Central memory CD4-positive, alpha-beta T cell (primary cell): Measurements from ENCODE around the gene CELF2.

ENCODE experiments used
- DNase-seq: peaks from one replicate; pipeline ENCODE4 v3.0.0; 2022

The CELF2 gene

DNA sequence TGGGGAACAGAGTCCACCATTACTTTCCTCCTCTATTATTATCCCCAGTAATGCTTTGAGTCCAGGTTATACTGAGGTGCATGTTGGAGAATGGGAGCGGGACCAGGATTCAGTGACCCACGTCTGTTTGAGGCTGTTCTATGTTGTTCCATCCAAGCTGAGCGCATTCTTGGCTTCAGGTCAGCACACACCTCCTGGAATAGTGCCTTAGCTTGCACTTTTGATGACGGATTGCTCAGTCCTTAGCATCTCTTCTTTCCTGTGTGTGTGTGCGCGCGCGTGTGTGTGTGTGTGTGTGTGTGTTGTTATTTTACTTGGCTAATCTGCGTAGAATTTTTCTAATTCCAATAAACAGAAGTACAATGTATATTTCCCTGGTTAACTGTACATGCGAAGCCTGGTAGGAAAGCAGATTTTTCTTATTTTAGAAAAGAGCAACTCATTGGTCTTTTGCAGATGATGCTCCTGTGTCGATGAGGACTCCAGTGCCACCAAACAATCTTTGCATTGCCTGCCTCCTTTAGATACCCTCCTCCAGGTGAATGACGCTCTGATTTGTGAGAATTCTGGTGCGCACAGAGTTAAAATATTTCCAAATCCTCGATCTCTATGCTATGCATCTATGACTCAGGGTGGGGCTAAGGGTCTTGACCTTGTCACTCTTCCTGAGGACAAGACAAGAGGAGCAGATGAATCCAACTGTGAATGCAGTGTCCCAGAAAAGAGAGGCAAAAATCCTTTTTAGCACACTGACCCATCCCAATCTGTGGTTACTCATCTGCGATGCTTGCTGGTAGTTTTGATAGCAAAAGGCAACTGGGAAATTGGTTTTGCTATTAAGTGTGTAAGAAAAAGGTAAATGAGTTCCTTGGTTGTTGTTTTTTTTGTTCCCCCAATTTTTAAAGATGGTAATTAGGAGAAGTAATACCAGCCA is 13.3 kb upstream of the CELF2 start:
- no peak for DNase-seq

DNA sequence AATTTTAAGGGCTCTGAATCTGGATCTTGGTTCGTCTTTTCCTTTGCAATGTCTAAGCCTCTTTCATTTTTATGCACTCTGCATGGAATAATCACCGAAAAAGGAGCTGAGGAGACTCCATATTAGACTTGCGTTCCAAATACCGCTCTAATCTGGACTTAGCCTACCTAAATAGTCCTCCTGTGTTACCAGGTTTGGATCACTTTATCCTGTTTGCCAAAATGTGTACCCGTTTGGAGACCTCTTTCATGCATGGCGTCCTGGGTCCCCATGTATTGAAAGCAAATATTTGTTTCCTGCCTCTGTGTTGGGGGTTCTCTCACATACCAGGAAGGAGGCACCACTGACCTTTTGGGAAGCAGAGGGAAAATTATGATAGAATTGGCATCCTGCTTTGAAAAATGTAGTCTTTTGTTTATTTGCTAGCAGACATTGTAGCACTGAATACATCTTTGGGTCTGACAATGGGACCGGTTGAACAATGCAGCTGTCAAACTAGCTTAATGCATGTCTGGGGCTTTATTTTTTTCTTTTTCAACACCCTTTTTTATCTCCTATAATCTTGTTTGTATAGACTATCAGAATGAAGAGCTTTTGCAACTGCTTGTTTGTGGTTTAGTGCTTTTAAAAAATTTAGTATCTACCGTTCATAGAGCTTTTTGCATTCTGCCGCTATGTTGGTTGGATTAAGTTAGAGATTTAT is 11.8 kb upstream of the CELF2 start:
- DNase-seq, result no peak

GRCh38 chr10:11006428-11006825 is 11.2 kb upstream of the CELF2 start:
- DNase-seq, result no peak

DNA sequence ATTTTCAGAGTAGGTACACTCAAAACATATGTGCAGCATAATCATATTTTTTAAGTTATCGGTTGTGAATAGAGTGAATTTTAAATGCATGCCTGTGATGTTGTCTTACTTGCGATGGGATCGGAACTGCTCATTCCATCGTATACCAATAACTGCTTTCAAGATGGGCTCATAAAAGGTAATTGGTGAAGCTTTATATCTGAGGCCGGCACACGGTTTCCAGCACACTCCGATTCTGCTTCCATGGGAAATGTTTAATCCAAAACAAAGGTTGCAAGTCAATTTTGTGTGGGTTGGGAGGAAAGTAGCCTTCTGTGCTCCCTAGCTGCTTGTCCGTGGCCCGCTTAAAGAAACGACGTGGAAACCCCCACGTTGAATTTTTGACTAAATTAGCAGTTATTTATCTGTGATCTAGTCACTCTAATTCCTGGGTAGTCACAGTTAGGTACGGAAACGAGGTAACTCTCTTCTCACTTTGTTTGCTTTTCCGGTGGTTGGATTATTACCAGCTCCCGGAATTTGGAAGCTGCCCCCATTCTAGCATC is 10.1 kb upstream of the CELF2 start:
- no peak for DNase-seq

- DNase-seq, result peak; percentile 29
Observed at GRCh38 chr10:11009471-11010308, 8.0 kb upstream of the CELF2 start.

GRCh38 chr10:11010582-11010981 is 7.1 kb upstream of the CELF2 start:
- no peak for DNase-seq

DNA sequence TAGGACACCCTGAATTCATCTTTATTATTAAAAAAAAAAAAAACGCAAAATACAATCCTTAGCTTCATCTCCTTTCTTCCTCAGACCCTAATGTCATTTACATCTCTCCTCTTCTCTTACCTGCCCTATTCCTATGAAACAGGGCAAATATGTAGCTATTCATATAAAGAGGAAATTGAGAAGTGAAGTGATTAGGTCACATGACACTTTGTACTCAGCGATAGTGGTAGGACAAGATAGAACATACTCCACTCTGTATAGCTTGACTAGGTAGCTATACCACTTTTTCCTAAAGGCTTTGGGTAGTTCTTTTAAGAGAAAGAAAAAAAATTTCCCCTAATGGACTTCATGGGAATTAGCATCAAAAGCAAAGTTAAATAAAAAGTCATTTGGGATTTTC is 6.2 kb upstream of the CELF2 start:
- no peak for DNase-seq

DNA sequence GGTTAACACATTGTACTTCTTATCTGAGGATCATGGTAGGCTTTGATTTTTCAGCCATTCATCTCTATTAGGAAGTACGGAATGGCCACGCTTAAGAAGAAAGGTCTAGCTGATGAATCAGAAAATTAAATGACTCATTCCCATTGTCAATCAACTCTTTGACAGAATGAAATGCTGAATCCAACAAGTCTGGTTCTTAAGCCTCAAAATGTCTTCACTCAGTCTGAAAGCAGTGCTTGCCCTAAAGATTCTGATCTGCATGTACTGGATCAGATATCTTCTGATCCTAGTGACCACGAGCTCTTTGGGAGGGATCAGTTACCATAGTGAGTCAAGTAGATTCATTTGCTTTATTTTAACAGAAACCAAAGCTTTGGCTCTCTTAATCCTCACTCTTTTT is 5.7 kb upstream of the CELF2 start:
- no peak for DNase-seq

DNA sequence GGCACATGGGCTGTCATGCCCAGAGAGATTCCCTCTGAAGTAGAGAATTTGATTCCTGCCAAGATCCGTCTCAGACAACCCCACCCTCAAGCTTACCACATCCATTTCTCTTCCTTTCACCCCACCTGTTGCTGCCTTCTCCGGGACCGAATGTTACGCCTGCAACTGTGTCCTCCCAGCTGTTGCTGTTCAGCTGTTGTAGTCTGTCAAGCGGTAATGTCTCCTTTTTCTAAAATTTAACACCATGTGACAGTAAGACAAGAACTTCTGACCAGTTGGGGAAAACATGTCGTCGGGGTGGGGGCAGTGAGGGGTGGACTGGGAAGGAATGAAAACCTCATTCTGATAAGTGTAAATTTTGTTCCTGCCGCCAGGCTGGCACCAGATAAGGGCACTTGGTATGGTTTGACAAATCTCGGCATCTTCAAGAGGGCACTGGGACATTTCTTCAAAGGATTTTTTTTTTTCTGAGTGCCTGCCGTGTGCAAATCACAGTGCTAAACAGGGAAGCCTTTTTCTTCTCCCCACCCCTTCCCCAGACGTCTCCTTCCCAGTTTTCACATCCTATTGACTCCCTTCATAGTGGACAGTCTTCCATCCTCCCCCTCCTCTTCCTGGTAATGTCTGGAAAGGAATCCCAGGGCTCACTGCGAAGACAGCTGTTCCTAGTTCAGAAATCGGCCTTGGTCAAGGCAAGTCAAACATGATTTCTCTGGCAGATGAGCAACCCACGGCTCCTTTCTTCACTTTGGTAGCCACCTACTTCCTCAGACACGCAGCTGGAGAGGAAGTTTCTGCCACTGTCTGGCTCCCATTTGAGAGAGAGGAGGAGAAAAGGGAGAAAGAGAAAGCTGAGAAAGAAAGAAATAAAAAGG is 5.0 kb upstream of the CELF2 start:
- no peak for DNase-seq

GRCh38 chr10:11013836-11014235 is 3.8 kb upstream of the CELF2 start:
- no peak for DNase-seq

GRCh38 chr10:11014671-11015445 is 2.8 kb upstream of the CELF2 start:
- DNase-seq, result no peak

DNA sequence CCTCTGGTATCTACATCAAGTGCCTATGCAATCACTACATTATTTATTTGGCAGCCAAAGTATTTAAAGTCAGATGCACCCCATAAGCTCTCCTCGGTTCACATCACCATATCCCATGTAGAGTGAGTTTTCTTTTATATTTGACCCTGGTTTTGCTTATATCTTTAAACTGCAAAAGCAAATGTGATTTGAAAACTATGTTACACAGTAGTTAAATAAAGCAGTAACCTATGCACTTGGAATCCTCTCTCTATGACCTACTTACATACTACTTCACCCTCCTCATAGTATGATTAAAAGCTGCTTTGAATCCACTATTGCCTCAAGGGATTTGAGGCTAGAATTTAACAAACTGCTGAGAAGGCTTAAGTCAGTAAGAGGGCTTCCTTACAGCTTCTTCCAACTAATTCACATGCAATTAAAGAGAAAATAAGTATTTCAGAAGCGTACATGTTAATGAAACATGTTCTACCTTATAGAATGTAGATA is 2.2 kb upstream of the CELF2 start:
- DNase-seq, result no peak

DNA sequence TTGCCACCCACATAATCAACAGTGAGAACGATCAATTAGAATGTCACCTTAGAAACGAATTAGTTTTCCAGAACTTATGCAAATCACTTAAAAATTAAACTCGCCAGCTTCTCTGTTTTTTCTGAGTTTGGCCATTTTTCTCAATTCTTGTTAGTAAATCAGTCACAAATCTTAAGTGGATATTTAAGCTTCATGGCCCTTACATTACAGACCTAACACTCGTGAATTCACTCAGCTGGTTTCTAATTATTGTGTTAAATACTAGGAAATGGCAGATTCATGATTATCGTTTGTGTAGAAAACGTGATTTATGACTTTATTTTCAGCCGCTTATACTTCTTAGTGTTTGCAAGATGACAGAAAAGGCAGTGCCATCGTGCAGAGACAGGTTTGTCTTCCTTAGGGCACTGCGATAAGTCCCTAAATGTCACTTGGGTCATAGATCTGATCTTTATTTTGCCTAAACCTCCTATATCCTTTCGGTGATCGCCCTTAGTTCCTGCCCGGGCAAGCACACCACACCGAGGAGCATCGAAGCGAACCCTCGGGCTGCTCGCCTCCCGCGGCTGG is 587 bp upstream of the CELF2 start:
- no peak for DNase-seq

- no peak for DNase-seq
Observed at GRCh38 chr10:11018432-11018841, 765 bp downstream of the CELF2 start.

GRCh38 chr10:11018855-11019631 is 1.4 kb downstream of the CELF2 start:
- no peak for DNase-seq

- DNase-seq, result no peak
Observed at GRCh38 chr10:11019724-11020547, 2.3 kb downstream of the CELF2 start.

DNA sequence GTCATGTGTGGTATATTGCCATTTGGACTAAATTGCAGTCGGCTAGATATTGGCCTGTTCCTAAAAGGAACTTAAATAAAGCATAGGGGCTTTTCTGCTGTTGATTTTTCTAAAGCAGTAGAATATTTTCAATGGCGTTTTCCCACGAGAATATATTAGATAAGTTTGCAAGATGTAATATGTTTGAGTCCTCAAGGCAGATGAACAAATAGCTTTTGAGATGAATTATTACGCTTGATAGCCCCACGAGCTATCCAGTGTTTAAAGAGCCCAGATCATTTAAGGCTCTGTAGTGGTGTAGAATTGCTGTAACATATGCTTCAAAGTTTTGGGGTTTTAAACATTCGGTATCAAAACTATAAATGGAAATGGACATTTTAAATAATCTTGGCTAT is 2.9 kb downstream of the CELF2 start:
- no peak for DNase-seq

DNA sequence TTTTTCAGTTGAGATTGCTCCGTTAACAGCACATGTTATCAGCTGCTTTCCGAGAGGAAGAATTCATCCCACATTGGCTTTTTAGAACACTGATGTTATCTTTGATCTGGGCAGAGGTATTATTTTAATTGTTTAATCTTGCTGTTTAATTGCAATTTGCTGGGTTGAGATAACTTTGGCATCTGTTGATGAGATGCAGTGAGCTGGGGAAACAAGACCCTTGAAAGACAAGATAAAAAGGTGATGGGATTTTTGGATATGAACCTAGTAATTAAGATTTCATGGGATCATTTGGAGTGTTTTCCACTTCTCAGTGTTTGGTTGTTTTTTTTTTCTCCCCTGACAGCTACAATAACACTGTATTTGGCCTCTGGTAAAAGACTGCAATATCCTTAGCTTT is 4.5 kb downstream of the CELF2 start:
- no peak for DNase-seq
